DOHH2 (cell line): ENCODE measurements around the gene NIPAL3.
"Not testable (repeated sequence)": the region's sequence is repeated elsewhere in the genome, so short reads cannot be mapped to it uniquely, and the experiment has no call there.

Experiments used
- CTCF ChIP-seq: fragments of 200-600 bp; sonication (generic); IDR thresholded peaks from one replicate; pipeline ENCODE4 v1.5.1; 2014; ENCODE audit warnings: antibody characterized with exemption, mild to moderate bottlenecking, low read depth, low read length; ENCODE audit not compliant: poor library complexity, severe bottlenecking
- EZH2phosphoT487 ChIP-seq: fragments of 200-600 bp; sonication (generic); IDR thresholded peaks from 2 replicates; pipeline ENCODE4 v1.6.1; 2017; ENCODE audit warnings: borderline replicate concordance, mild to moderate bottlenecking, antibody characterized with exemption, low read length, moderate library complexity, mixed read lengths

GRCh38 chr1:24488159-24488558, 72.6 kb downstream of the NIPAL3 start:
- TF ChIP-seq CTCF, EZH2phosphoT487: not testable (repeated sequence)
